Stimulated activated CD8-positive, alpha-beta memory T cell treated with anti-CD3 and anti-CD28 coated beads, Interleukin-7, amount 100 ng/mL, for 1 hour (primary cell): Measurements from ENCODE around the gene MERTK.
"Not testable (repeated sequence)": the region's sequence is repeated elsewhere in the genome, so short reads cannot be mapped to it uniquely, and the experiment has no call there.

Source experiments
- DNase-seq, 2 donors: peaks; one replicate each; pipeline ENCODE4 v3.0.0-alpha.2; 2020; ENCODE audit warnings: low read depth in 2 of 2

Gene MERTK

GRCh38 chr2:111909997-111910396 lies 11.6 kb downstream of the MERTK start:
- not testable (repeated sequence) for DNase-seq

GRCh38 chr2:111910609-111911277 lies 12.3 kb downstream of the MERTK start:
- DNase-seq = no peak

- DNase-seq = not testable (repeated sequence)
These were observed 13.0 kb downstream of the MERTK start for GRCh38 chr2:111911295-111911977.

- DNase-seq = no peak
These were observed 14.1 kb downstream of the MERTK start for GRCh38 chr2:111912547-111912946.

GRCh38 chr2:111917106-111917505 lies 18.7 kb downstream of the MERTK start:
- DNase-seq = no peak

GRCh38 chr2:111918383-111918806 lies 20.0 kb downstream of the MERTK start:
- no peak for DNase-seq

GRCh38 chr2:111919365-111919764 lies 21.0 kb downstream of the MERTK start:
- no peak for DNase-seq

- DNase-seq = no peak
These were observed 21.6 kb downstream of the MERTK start for GRCh38 chr2:111919794-111920608.

GRCh38 chr2:111923276-111923804 lies 24.9 kb downstream of the MERTK start:
- no peak for DNase-seq

- DNase-seq = no peak
These were observed 26.3 kb downstream of the MERTK start for GRCh38 chr2:111924617-111925107.

- no peak for DNase-seq
These were observed 29.3 kb downstream of the MERTK start for GRCh38 chr2:111927723-111928122.

GRCh38 chr2:111930409-111930808 lies 32.0 kb downstream of the MERTK start:
- no peak for DNase-seq

- no peak for DNase-seq
These were observed 32.5 kb downstream of the MERTK start for GRCh38 chr2:111930875-111931274.

- DNase-seq = no peak
These were observed 34.5 kb downstream of the MERTK start for GRCh38 chr2:111932841-111933291.

GRCh38 chr2:111933900-111934299 lies 35.5 kb downstream of the MERTK start:
- DNase-seq = not testable (repeated sequence)

- no peak for DNase-seq
These were observed 38.5 kb downstream of the MERTK start for GRCh38 chr2:111936881-111937280.

- DNase-seq = no peak
These were observed 40.0 kb downstream of the MERTK start for GRCh38 chr2:111938392-111938791.

GRCh38 chr2:111940333-111941196 lies 42.2 kb downstream of the MERTK start:
- DNase-seq = no peak

GRCh38 chr2:111941531-111941930 lies 43.1 kb downstream of the MERTK start:
- no peak for DNase-seq

GRCh38 chr2:111944531-111945210 lies 46.3 kb downstream of the MERTK start:
- no peak for DNase-seq
